Gastrocnemius medialis (tissue), 4 donors: ENCODE results near the gene ARFGEF3.

Source experiments
- POLR2A ChIP-seq, 2 donors: fragments of 450-650 bp; IDR thresholded peaks; one replicate each; pipeline ENCODE4 v1.6.1; 2017; ENCODE audit warnings: antibody characterized with exemption in 2 of 2, mild to moderate bottlenecking in 2 of 2, moderate library complexity in 2 of 2
- TF ChIP-seq, protein P1 (sequence below), 5 experiments: fragments of 450-650 bp in 3 of 5; fragments of 200-600 bp in 2 of 5; sonication (generic) in 2 of 5; IDR thresholded peaks in 4 of 5; conservative IDR thresholded peaks in 1 of 5; 1 replicate in 4 of 5; 2 replicates in 1 of 5; pipeline ENCODE4 v1.5.1; 2016 to 2019; ENCODE audit warnings: antibody characterized with exemption in 5 of 5, mild to moderate bottlenecking in 3 of 5, moderate library complexity in 3 of 5

DNA sequence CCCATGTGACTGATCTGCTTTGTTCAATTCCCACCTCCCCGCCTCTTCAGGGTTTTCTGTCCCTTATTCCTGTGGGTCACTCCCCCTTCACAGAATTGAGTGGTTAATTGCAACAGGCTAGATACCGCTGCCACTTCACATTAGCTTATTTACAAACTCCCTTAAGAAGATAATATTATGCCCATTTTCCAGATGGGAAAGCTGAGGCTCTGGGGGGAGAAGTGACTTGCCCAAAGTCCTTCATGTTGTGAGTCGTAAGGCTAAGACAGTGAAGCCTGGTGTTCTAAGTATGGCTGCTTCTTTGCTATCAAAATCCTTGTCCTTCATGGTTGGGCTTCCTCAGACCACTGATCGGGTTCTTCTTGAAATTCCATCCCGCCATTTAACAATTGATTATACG lies 96.5 kb downstream of the ARFGEF3 start:
- TF ChIP-seq, protein P1, sequence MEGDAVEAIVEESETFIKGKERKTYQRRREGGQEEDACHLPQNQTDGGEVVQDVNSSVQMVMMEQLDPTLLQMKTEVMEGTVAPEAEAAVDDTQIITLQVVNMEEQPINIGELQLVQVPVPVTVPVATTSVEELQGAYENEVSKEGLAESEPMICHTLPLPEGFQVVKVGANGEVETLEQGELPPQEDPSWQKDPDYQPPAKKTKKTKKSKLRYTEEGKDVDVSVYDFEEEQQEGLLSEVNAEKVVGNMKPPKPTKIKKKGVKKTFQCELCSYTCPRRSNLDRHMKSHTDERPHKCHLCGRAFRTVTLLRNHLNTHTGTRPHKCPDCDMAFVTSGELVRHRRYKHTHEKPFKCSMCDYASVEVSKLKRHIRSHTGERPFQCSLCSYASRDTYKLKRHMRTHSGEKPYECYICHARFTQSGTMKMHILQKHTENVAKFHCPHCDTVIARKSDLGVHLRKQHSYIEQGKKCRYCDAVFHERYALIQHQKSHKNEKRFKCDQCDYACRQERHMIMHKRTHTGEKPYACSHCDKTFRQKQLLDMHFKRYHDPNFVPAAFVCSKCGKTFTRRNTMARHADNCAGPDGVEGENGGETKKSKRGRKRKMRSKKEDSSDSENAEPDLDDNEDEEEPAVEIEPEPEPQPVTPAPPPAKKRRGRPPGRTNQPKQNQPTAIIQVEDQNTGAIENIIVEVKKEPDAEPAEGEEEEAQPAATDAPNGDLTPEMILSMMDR (IDR thresholded peaks at IDR 0.05 in 4 of 5, conservative IDR thresholded peaks at IDR 0.05 in 1 of 5), result no peak
- TF ChIP-seq POLR2A (IDR thresholded peaks at IDR 0.05), result no peak
